Measurements from ENCODE around the gene FHOD3.

DNA sequence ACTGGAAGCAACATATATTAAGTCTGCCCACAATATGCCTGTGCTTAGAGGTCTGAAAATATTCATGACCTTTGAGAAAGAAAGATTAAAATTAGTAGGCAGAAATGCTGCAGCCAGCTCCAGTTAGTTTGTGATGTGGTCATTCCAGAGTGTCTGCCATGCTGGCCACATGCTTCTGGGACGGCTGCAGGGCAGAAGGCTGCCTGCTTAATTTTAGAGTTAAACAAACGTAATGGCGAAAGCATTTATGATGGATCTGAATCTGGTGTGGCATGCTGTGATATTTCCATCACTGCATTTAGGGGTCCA lies 95.4 kb downstream of the FHOD3 start:
- TF ChIP-seq, protein P1, sequence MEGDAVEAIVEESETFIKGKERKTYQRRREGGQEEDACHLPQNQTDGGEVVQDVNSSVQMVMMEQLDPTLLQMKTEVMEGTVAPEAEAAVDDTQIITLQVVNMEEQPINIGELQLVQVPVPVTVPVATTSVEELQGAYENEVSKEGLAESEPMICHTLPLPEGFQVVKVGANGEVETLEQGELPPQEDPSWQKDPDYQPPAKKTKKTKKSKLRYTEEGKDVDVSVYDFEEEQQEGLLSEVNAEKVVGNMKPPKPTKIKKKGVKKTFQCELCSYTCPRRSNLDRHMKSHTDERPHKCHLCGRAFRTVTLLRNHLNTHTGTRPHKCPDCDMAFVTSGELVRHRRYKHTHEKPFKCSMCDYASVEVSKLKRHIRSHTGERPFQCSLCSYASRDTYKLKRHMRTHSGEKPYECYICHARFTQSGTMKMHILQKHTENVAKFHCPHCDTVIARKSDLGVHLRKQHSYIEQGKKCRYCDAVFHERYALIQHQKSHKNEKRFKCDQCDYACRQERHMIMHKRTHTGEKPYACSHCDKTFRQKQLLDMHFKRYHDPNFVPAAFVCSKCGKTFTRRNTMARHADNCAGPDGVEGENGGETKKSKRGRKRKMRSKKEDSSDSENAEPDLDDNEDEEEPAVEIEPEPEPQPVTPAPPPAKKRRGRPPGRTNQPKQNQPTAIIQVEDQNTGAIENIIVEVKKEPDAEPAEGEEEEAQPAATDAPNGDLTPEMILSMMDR (IDR thresholded peaks at IDR 0.05; ENCODE audit: low read depth, low read length, missing input control), result no peak
- TF ChIP-seq NR2F2 (IDR thresholded peaks at IDR 0.05), result no peak
- no peak for TF ChIP-seq RAD21 (IDR thresholded peaks at IDR 0.05)
- TF ChIP-seq, protein P2, sequence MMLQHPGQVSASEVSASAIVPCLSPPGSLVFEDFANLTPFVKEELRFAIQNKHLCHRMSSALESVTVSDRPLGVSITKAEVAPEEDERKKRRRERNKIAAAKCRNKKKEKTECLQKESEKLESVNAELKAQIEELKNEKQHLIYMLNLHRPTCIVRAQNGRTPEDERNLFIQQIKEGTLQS (IDR thresholded peaks at IDR 0.05), result no peak
- no peak for TF ChIP-seq SP1 (IDR thresholded peaks at IDR 0.05)
- TF ChIP-seq, protein P3, sequence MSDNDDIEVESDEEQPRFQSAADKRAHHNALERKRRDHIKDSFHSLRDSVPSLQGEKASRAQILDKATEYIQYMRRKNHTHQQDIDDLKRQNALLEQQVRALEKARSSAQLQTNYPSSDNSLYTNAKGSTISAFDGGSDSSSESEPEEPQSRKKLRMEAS (IDR thresholded peaks at IDR 0.05), result no peak
- TF ChIP-seq, protein P4, sequence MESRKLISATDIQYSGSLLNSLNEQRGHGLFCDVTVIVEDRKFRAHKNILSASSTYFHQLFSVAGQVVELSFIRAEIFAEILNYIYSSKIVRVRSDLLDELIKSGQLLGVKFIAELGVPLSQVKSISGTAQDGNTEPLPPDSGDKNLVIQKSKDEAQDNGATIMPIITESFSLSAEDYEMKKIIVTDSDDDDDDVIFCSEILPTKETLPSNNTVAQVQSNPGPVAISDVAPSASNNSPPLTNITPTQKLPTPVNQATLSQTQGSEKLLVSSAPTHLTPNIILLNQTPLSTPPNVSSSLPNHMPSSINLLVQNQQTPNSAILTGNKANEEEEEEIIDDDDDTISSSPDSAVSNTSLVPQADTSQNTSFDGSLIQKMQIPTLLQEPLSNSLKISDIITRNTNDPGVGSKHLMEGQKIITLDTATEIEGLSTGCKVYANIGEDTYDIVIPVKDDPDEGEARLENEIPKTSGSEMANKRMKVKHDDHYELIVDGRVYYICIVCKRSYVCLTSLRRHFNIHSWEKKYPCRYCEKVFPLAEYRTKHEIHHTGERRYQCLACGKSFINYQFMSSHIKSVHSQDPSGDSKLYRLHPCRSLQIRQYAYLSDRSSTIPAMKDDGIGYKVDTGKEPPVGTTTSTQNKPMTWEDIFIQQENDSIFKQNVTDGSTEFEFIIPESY (IDR thresholded peaks at IDR 0.05), result no peak
- TF ChIP-seq JUND (IDR thresholded peaks at IDR 0.05), result no peak
- TF ChIP-seq TAF1 (conservative IDR thresholded peaks at IDR 0.05), result no peak
- no peak for TF ChIP-seq EGR1 (IDR thresholded peaks at IDR 0.05; ENCODE audit: low read depth in 2 of 2)
- TF ChIP-seq YY1 (IDR thresholded peaks at IDR 0.05), result no peak
- no peak for TF ChIP-seq HNF4G (IDR thresholded peaks at IDR 0.05)
- TF ChIP-seq, protein P5, sequence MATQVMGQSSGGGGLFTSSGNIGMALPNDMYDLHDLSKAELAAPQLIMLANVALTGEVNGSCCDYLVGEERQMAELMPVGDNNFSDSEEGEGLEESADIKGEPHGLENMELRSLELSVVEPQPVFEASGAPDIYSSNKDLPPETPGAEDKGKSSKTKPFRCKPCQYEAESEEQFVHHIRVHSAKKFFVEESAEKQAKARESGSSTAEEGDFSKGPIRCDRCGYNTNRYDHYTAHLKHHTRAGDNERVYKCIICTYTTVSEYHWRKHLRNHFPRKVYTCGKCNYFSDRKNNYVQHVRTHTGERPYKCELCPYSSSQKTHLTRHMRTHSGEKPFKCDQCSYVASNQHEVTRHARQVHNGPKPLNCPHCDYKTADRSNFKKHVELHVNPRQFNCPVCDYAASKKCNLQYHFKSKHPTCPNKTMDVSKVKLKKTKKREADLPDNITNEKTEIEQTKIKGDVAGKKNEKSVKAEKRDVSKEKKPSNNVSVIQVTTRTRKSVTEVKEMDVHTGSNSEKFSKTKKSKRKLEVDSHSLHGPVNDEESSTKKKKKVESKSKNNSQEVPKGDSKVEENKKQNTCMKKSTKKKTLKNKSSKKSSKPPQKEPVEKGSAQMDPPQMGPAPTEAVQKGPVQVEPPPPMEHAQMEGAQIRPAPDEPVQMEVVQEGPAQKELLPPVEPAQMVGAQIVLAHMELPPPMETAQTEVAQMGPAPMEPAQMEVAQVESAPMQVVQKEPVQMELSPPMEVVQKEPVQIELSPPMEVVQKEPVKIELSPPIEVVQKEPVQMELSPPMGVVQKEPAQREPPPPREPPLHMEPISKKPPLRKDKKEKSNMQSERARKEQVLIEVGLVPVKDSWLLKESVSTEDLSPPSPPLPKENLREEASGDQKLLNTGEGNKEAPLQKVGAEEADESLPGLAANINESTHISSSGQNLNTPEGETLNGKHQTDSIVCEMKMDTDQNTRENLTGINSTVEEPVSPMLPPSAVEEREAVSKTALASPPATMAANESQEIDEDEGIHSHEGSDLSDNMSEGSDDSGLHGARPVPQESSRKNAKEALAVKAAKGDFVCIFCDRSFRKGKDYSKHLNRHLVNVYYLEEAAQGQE (IDR thresholded peaks at IDR 0.05), result no peak
- TF ChIP-seq RXRA (IDR thresholded peaks at IDR 0.05), result no peak
